ENCODE data around the gene CORIN.
"Not testable (repeated sequence)": the region's sequence is repeated elsewhere in the genome, so short reads cannot be mapped to it uniquely, and the experiment has no call there.

The CORIN gene

GRCh38 chr4:47566969-47567368 lies 270.9 kb downstream of the CORIN start:
- DNase-seq (ENCODE audit: low read depth in 2 of 2) = no peak

DNA sequence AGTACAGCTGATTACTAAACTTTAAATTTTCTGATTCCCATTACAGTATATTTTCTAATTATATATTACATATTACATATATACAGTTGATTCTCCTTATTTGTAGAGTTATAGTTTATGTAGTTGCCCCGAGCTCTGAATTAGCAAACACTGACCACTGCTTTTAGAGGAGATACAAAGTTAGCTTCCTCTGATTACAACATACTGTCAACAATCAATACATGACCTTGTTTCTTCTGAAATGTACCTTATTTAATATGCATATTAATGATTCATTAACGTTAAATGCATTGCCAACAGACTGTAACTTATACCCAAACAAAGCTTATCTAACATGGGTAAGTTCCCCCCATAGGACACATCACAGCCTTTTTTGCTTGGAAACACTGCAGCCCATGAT lies 271.3 kb downstream of the CORIN start:
- DNase-seq (ENCODE audit: low read depth in 2 of 2) = no peak

- no peak for DNase-seq (ENCODE audit: low read depth in 2 of 2)
Observed at GRCh38 chr4:47562297-47562696, 275.6 kb downstream of the CORIN start.

GRCh38 chr4:47561331-47561730 lies 276.5 kb downstream of the CORIN start:
- DNase-seq (ENCODE audit: low read depth in 2 of 2) = no peak

DNA sequence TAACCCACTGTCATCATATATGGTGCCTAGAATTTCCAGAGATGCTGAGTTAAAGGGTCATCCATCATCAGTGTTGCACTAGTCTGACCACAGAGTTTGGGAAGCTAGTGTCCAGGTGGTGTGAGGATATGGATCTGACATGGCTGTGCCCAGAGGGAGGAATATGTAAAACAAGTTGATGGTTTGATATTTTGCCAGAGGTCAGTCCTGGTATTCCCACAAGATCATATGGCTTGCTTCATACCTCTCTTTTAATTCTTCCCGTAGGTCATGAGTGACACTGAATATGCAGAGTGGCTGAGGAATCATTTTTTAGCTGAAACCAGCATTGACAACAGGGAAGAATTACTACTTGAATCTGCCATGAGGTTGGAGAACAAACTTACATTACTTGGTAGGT lies 277.2 kb downstream of the CORIN start:
- no peak for DNase-seq (ENCODE audit: low read depth in 2 of 2)

- DNase-seq (ENCODE audit: low read depth in 2 of 2) = no peak
Observed at GRCh38 chr4:47557255-47557654, 280.6 kb downstream of the CORIN start.

- not testable (repeated sequence) for DNase-seq (ENCODE audit: low read depth in 2 of 2)
Observed at GRCh38 chr4:47555920-47556319, 281.9 kb downstream of the CORIN start.

DNA sequence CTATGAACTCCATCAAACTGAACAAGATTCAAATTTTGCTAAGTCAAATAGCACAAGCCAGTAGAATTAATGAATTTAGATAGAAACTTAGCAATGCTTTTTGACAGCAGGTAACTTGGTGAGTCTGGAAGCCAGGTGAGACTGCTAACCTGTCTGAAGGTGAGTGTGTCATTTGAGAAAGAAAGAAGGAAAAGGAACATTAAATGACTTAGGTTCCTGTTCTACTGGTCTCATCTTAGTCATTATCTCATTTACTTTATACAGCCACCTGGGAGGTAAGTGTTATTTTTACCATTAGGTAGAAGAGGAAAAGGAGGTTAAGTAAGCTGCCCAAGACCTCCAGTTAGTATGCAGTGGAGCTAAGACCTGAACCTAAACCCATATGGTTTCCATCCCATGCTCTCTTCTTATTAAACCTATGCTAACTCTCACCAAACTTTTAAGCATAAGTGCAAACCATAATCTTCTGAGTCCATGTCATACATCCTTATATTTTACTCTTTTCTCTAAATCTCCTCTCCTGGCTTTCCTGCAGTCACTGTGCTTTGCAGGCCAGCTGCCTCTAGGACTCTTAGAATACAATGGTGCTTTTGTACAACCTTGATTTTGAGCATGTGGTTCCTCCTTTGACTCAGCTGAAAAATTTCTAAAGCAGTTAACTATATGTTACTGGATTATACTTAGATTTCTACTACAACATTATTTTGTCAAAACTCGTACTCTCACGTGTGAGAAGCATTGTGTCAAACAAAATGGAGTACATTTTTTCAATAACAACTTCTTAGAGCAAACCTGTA lies 284.3 kb downstream of the CORIN start:
- no peak for DNase-seq (ENCODE audit: low read depth in 2 of 2)

GRCh38 chr4:47551682-47552081 lies 286.2 kb downstream of the CORIN start:
- DNase-seq (ENCODE audit: low read depth in 2 of 2) = no peak

- DNase-seq (ENCODE audit: low read depth in 2 of 2) = no peak
Observed at GRCh38 chr4:47550899-47551548, 286.8 kb downstream of the CORIN start.

DNA sequence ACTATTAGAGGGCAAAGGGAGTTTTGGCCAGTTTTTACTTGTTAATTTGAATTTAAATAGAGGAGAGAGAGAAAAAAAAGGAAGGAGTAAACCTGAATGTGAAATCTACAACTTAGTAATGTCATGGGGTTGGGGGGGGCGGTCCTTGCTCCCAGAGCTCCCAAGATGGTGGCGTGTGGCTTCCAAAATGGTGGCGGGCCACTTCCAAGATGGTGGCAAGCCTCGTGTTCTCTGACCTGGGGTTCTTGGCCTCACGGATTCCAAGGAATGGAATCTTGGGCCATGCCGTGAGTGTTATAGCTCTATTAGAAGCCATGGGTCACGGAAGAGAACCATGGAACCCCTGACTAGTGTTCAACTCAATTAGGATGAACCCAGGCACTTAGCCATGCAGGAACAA lies 287.5 kb downstream of the CORIN start:
- DNase-seq (ENCODE audit: low read depth in 2 of 2) = not testable (repeated sequence)
